ENCODE results near the gene DNAJA3.

DNA sequence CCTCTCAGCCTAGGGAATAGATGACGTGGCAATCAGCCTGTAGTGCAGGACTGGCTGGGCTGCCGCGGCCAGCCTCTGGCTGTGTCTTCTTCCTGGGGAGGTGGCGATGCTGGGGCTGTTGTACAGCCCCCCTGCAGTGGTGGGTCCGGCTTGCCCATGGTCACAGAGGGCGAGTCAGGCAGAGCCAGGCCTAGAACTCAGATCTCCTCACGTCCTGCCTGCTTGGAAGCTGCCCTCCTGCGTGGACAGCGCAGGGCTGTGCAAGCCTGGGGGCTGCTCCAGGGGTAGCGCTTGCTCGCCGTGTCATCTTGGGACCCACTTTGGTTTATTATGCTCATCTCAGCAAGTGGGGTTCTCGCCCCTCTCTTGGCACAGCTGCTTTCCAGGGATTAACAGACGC is 29.4 kb downstream of the DNAJA3 start:
- no peak for TF ChIP-seq CTCF (IDR thresholded peaks at IDR 0.05)
- no peak for TF ChIP-seq POLR2A (IDR thresholded peaks at IDR 0.05)
- TF ChIP-seq POLR2AphosphoS5 (IDR thresholded peaks at IDR 0.05): no peak
